H1 (cell line): ENCODE measurements around the gene AMOTL2. TPM values are rescaled to one million over a fixed set of nuclear protein-coding genes. Genes with fewer than 3 reads are reported as not detected.

Experiments
- CTCF ChIA-PET: fragments of 300-600 bp; sonication (Branson Sonifier 250); formaldehyde crosslinking; loops from one replicate; lab custom pipeline; 2021; ENCODE audit not compliant: partially characterized antibody; lab: Charles Lee
- POLR2A ChIA-PET: fragments of 300-600 bp; sonication (Branson Sonifier 250); formaldehyde crosslinking; loops from one replicate; lab custom pipeline; 2021; ENCODE audit warnings: inconsistent platforms; ENCODE audit not compliant: partially characterized antibody; lab: Charles Lee
- DNase-seq, 2 experiments: peaks; one replicate each; pipeline versions ENCODE4 v3.0.0 to v3.0.0-alpha.2; 2010 to 2022; ENCODE audit warnings: low spot score in 2 of 2, low read depth in 1 of 2, mixed read lengths in 1 of 2
- FAIRE-seq: peaks from 2 replicates; lab custom pipeline; 2011; peaks lifted over from hg19 to GRCh38; lab: Jason Lieb, UNC
- H2AFZ ChIP-seq: 2 replicates; pipeline ENCODE4 v1.8.1; 2012; ENCODE audit warnings: low read length, inconsistent platforms
- H2AK5ac ChIP-seq: 2 replicates; pipeline ENCODE4 v1.6.1; 2013; ENCODE audit warnings: low read depth, low read length
- H2BK120ac ChIP-seq: replicated peaks from 2 replicates; pipeline ENCODE3; 2013; ENCODE audit warnings: low read depth, low read length, inconsistent platforms
- H2BK12ac ChIP-seq: 2 replicates; pipeline ENCODE4 v1.6.1; 2013; ENCODE audit warnings: low read depth, low read length
- H2BK15ac ChIP-seq: 2 replicates; pipeline ENCODE4 v1.6.1; 2013; ENCODE audit warnings: low read length
- H2BK20ac ChIP-seq: 2 replicates; pipeline ENCODE4 v1.6.1; 2013; ENCODE audit warnings: low read length
- H2BK5ac ChIP-seq: 2 replicates; pipeline ENCODE4 v1.6.1; 2013; ENCODE audit warnings: low read depth, low read length
- H3K14ac ChIP-seq: 2 replicates; pipeline ENCODE4 v1.6.1; 2013; ENCODE audit warnings: inconsistent platforms; ENCODE audit not compliant: insufficient read length
- H3K18ac ChIP-seq: 2 replicates; pipeline ENCODE4 v1.6.1; 2013; ENCODE audit warnings: low read length; ENCODE audit errors: extremely low read depth
- H3K23ac ChIP-seq: 2 replicates; pipeline ENCODE4 v1.6.1; 2013; ENCODE audit warnings: inconsistent platforms; ENCODE audit not compliant: insufficient read length
- H3K23me2 ChIP-seq: 2 replicates; pipeline ENCODE4 v1.6.1; 2013; ENCODE audit warnings: low read depth, low read length
- H3K27ac ChIP-seq: 2 replicates; pipeline ENCODE4 v1.6.1; 2011; ENCODE audit warnings: low read depth, low read length, inconsistent platforms
- H3K27me3 ChIP-seq, 4 experiments: replicated peaks in 1 of 4; 1 replicate in 1 of 4; 2 replicates in 3 of 4; pipeline versions ENCODE4 v1.6.1 to v1.8.1; 2011 to 2013; ENCODE audit warnings: low read length in 3 of 4, mild to moderate bottlenecking in 3 of 4, inconsistent platforms in 2 of 4, mixed read lengths in 2 of 4, moderate library complexity in 1 of 4; ENCODE audit not compliant: control insufficient read depth in 3 of 4, insufficient read depth in 3 of 4; ENCODE audit errors: extremely low read depth in 1 of 4
- H3K36me3 ChIP-seq, 4 experiments: 2 replicates each; pipeline versions ENCODE4 v1.6.1 to v1.8.1; 2011 to 2013; ENCODE audit warnings: mild to moderate bottlenecking in 4 of 4, low read length in 3 of 4, moderate library complexity in 2 of 4, control low read depth in 1 of 4, inconsistent platforms in 1 of 4; ENCODE audit not compliant: insufficient read depth in 4 of 4, control insufficient read depth in 2 of 4
- H3K4ac ChIP-seq: replicated peaks from 2 replicates; pipeline ENCODE3; 2013; ENCODE audit warnings: low read length, low read depth, mixed read lengths, inconsistent platforms; ENCODE audit not compliant: insufficient read length
- H3K4me1 ChIP-seq, 4 experiments: replicated peaks in 1 of 4; 1 replicate in 1 of 4; 2 replicates in 3 of 4; pipeline versions ENCODE4 v1.6.1 to v1.8.1; 2011 to 2013; ENCODE audit warnings: low read length in 3 of 4, inconsistent platforms in 2 of 4, mixed read lengths in 1 of 4; ENCODE audit not compliant: insufficient read depth in 4 of 4, control insufficient read depth in 3 of 4
- H3K4me2 ChIP-seq, 2 experiments: 2 replicates each; pipeline versions ENCODE4 v1.6.1 to v1.8.1; 2011 to 2013; ENCODE audit warnings: low read depth in 2 of 2, low read length in 2 of 2, control low read depth in 1 of 2, inconsistent platforms in 1 of 2, mild to moderate bottlenecking in 1 of 2; ENCODE audit not compliant: insufficient read depth in 1 of 2
- H3K4me3 ChIP-seq, 4 experiments: fragments of 200-600, 300-600 bp in 1 of 4; sonication (generic), shearing (Covaris generic), sonication (Bioruptor Twin) in 1 of 4; 2 replicates each; pipeline versions ENCODE4 v1.5.1 to v1.8.1; 2011 to 2016; ENCODE audit warnings: low read length in 4 of 4, low read depth in 3 of 4, control low read depth in 2 of 4, inconsistent platforms in 2 of 4, mild to moderate bottlenecking in 2 of 4, mixed read lengths in 1 of 4, moderate library complexity in 1 of 4; ENCODE audit not compliant: insufficient read depth in 2 of 4; ENCODE audit errors: extremely low read depth in 1 of 4
- H3K56ac ChIP-seq: replicated peaks from 2 replicates; pipeline ENCODE3; 2013; ENCODE audit warnings: low read depth, mild to moderate bottlenecking, mixed read lengths, low read length, inconsistent platforms; ENCODE audit not compliant: insufficient read length
- H3K79me1 ChIP-seq: 2 replicates; pipeline ENCODE4 v1.6.1; 2013; ENCODE audit warnings: low read depth, low read length, control low read depth
- H3K79me2 ChIP-seq, 2 experiments: 2 replicates each; pipeline versions ENCODE4 v1.6.1 to v1.8.1; 2012 to 2013; ENCODE audit warnings: low read length in 2 of 2, mild to moderate bottlenecking in 2 of 2, inconsistent platforms in 1 of 2; ENCODE audit not compliant: insufficient read depth in 2 of 2, control insufficient read depth in 1 of 2
- H3K9ac ChIP-seq, 4 experiments: replicated peaks in 1 of 4; 1 replicate in 1 of 4; 2 replicates in 3 of 4; pipeline versions ENCODE4 v1.6.1 to v1.8.1; 2011 to 2013; ENCODE audit warnings: low read depth in 3 of 4, low read length in 3 of 4, control low read depth in 2 of 4, mild to moderate bottlenecking in 2 of 4, moderate library complexity in 2 of 4, inconsistent platforms in 1 of 4; ENCODE audit errors: extremely low read depth in 1 of 4
- H3K9me3 ChIP-seq, 2 experiments: 2 replicates each; pipeline versions ENCODE4 v1.6.1 to v1.8.1; 2012 to 2013; ENCODE audit warnings: mild to moderate bottlenecking in 2 of 2, moderate library complexity in 2 of 2, control low read depth in 1 of 2, inconsistent platforms in 1 of 2, low read depth in 1 of 2, low read length in 1 of 2, mixed read lengths in 1 of 2; ENCODE audit not compliant: insufficient read depth in 2 of 2
- H4K20me1 ChIP-seq, 2 experiments: replicated peaks in 1 of 2; 2 replicates each; pipeline versions ENCODE3 to v1.8.1; 2011 to 2013; ENCODE audit warnings: inconsistent platforms in 2 of 2, low read length in 2 of 2, mild to moderate bottlenecking in 1 of 2; ENCODE audit not compliant: insufficient read depth in 2 of 2, control insufficient read depth in 1 of 2
- H4K5ac ChIP-seq: 2 replicates; pipeline ENCODE4 v1.6.1; 2013; ENCODE audit warnings: low read length, low read depth, mixed read lengths, inconsistent platforms; ENCODE audit not compliant: insufficient read length
- H4K8ac ChIP-seq: 2 replicates; pipeline ENCODE4 v1.8.0; 2013; ENCODE audit warnings: mild to moderate bottlenecking, moderate library complexity, low read length, inconsistent platforms; ENCODE audit not compliant: insufficient read depth; ENCODE audit errors: extremely low read depth
- H4K91ac ChIP-seq: replicated peaks from 2 replicates; pipeline ENCODE3; 2013; ENCODE audit warnings: low read length, mixed read lengths, inconsistent platforms; ENCODE audit not compliant: insufficient read length
- ASH2L ChIP-seq: fragments of 200-600, 300-600 bp; sonication (generic); IDR thresholded peaks from one replicate; pipeline ENCODE4 v1.7.1; 2017; ENCODE audit warnings: low read length
- CBX5 ChIP-seq: fragments of 300-800, 300-1000 bp; sonication (generic); IDR thresholded peaks from 2 replicates; pipeline ENCODE4 v1.7.1; 2016; ENCODE audit warnings: antibody characterized with exemption, low read length, low read depth
- HDAC6 ChIP-seq: IDR thresholded peaks from one replicate; pipeline ENCODE4 v1.7.1; 2012; ENCODE audit warnings: low read depth, mild to moderate bottlenecking, inconsistent platforms, low read length, moderate library complexity
- KDM4A ChIP-seq: IDR thresholded peaks from one replicate; pipeline ENCODE4 v1.7.1; 2012; ENCODE audit warnings: low read depth, mild to moderate bottlenecking, moderate library complexity, low read length, inconsistent platforms; ENCODE audit not compliant: severe bottlenecking
- RAD21 ChIP-seq, 2 experiments: IDR thresholded peaks in 1 of 2; conservative IDR thresholded peaks in 1 of 2; 2 replicates each; pipeline ENCODE4 v1.6.1; 2011; ENCODE audit warnings: low read depth in 2 of 2, low read length in 2 of 2, improper control_type of control experiment in 1 of 2, inconsistent platforms in 1 of 2, mild to moderate bottlenecking in 1 of 2, moderate library complexity in 1 of 2
- SUZ12 ChIP-seq: fragments of 200-600 bp; sonication (generic); IDR thresholded peaks from 2 replicates; pipeline ENCODE4 v1.6.1; 2012; ENCODE audit warnings: mild to moderate bottlenecking, inconsistent platforms, low read length, moderate library complexity, mixed read lengths
- TAF1 ChIP-seq: IDR thresholded peaks from 2 replicates; pipeline ENCODE4 v1.6.1; 2011; ENCODE audit warnings: mild to moderate bottlenecking, low read depth, low read length
- TEAD4 ChIP-seq: IDR thresholded peaks from 2 replicates; pipeline ENCODE4 v1.6.1; 2012; ENCODE audit warnings: low read depth, low read length, inconsistent platforms, mixed read lengths
- WGBS, 2 experiments: shearing (Covaris generic) in 1 of 2; methylation state at CpG; one replicate each; pipeline versions ENCODE4 v1.1.6 to v1.1.7; 2013 to 2015; ENCODE audit warnings: low lambda C conversion rate in 2 of 2, mixed read lengths in 2 of 2, inconsistent platforms in 1 of 2, low coverage in 1 of 2, missing lambda C conversion rate in 1 of 2; ENCODE audit not compliant: insufficient replicate concordance in 2 of 2, insufficient coverage in 1 of 2, insufficient read length in 1 of 2; ENCODE audit errors: extremely low coverage in 1 of 2, missing lambda C conversion rate in 1 of 2; 5-methylcytosine and 5-hydroxymethylcytosine counted together
- polyA plus RNA-seq, 7 experiments: library from polyadenylated mRNA; depleted of rRNA in 3 of 7; stranded (reverse) in 5 of 7; unstranded in 2 of 7; fragments of >200 nt in 5 of 7; fragments of 200-250 nt in 2 of 7; gene quantifications; 1 replicate in 5 of 7; 2 replicates in 1 of 7; 4 replicates in 1 of 7; pipeline versions ENCODE4 v1.2.1 to v1.2.3, GENCODE V29; 2011 to 2013; ENCODE audit warnings: missing spikeins in 2 of 7, mixed read lengths in 2 of 7
- total RNA-seq: library from RNA; stranded (reverse); fragmentation: NEBNext Ultra II Directional; extraction: Animal tissue kit (Norgen Biotek cat#: 25700); gene quantifications from 2 replicates; pipeline ENCODE4 v1.2.1, GENCODE V29; 2021
- TF ChIP-seq, protein P1 (sequence below): IDR thresholded peaks from 2 replicates; pipeline ENCODE4 v1.6.1; 2012; ENCODE audit warnings: inconsistent platforms

AMOTL2 gene
- total and polyA plus RNA-seq, 2 of the 8 experiments (the other 6 are each of a cell fraction or from before 2014, with no cell fraction given), result 19.0 to 63.7 TPM

DNA sequence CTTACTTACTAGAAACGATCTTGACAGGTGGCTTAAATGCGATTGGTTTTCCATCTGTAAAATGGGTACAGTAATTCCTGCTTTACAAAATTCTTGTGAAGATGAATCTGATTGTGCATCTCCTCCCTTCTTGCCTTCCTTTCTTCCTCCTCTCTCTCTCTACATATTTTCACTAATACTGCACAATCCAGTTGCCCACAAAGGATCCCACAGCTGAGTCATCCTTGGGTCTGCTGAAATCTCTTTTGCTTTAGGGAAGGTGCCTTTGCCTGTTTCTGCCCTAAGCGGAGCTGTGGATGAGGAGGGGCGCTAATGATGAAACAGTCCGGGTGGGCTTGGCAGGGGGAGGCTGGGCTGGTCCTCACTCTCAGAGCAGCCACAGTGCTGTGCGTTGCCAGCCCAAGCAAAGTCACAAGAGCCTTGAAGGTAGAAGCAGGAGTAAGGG lies 46.1 kb downstream of the AMOTL2 start:
- no peak overlapping the region for H3K14ac ChIP-seq
- DNase-seq (no peak), FAIRE-seq (no peak)
- peak overlapping the region; percentile 82 for H2BK12ac ChIP-seq
- no peaks in the 10 kb centered on the region for H3K36me3 ChIP-seq
- no peak overlapping the region for H4K8ac ChIP-seq
- no peak overlapping the region; the same call in 1 of the 2 replicates for H2BK20ac ChIP-seq
- H3K4me1 ChIP-seq, result peaks cover 12 to 30% (median 23%) of the 10 kb centered on the region in 4 experiments
- no peak overlapping the region for H2AFZ ChIP-seq
- peak overlapping the region; percentile 26; the same call in 1 of the 2 replicates for H2BK5ac ChIP-seq
- H3K4ac ChIP-seq, result no peak overlapping the region
- no peak overlapping the region for H2BK120ac ChIP-seq
- H3K9ac ChIP-seq, result no peak overlapping the region
- H3K27ac ChIP-seq, result no peak overlapping the region
- H2BK15ac ChIP-seq, result no peak overlapping the region
- no peak overlapping the region for H4K5ac ChIP-seq
- no peaks in the 10 kb centered on the region for H3K79me1 ChIP-seq
- H3K79me2 ChIP-seq, result no peaks in the 10 kb centered on the region
- H3K4me2 ChIP-seq, result no peak overlapping the region; a peak in 1 of 4 replicates
- TF ChIP-seq RAD21 (IDR thresholded peaks at IDR 0.05 in 1 of 2, conservative IDR thresholded peaks at IDR 0.05 in 1 of 2; ENCODE audit: low read depth in 2 of 2, low read length in 2 of 2) (no peak), TEAD4 (no peak), KDM4A (no peak), TAF1 (no peak), ASH2L (no peak), CBX5 (no peak), SUZ12 (no peak), HDAC6 (no peak)
- TF ChIP-seq, protein P1, sequence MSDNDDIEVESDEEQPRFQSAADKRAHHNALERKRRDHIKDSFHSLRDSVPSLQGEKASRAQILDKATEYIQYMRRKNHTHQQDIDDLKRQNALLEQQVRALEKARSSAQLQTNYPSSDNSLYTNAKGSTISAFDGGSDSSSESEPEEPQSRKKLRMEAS, result no peak
- H3K18ac ChIP-seq, result peak overlapping the region; percentile 52; the same call in 1 of the 2 replicates
- WGBS, 2 experiments, result 83% methylated on average over 6 of the region's 6 CpGs; no CpG with 5 or more reads in 1 of the 2 experiments
- no peak overlapping the region for H3K23ac ChIP-seq
- no peaks in the 10 kb centered on the region for H4K20me1 ChIP-seq
- H3K4me3 ChIP-seq, result no peak overlapping the region
- ChIA-PET CTCF (interaction anchor here (1.0 to 2.0 kb wide), 6 partner anchors 11 to 29 kb away, joined by 3 to 6 read pairs (median 4); no protein-coding TSS in a partner anchor), POLR2A (interaction anchor here (1.3 to 43.9 kb wide), 6 partner anchors 9 to 129 kb away, joined by 3 to 1731 read pairs (median 8); partner anchors contain the start of gene AMOTL2)
- H2AK5ac ChIP-seq, result no peak overlapping the region; the same call in 1 of the 2 replicates
- no peak overlapping the region for H3K56ac ChIP-seq
- no peaks in the 10 kb centered on the region for H3K23me2 ChIP-seq
- no peak overlapping the region for H4K91ac ChIP-seq
- no peaks in the 10 kb centered on the region for H3K27me3 ChIP-seq
- H3K9me3 ChIP-seq, result no peaks in the 10 kb centered on the region
